ENCODE results near the gene COLGALT1.

Gene COLGALT1

GRCh38 chr19:17599780-17600179 is 44.3 kb downstream of the COLGALT1 start:
- no peak for DNase-seq (ENCODE audit: low spot score)

GRCh38 chr19:17601683-17602082 is 46.2 kb downstream of the COLGALT1 start:
- no peak for DNase-seq (ENCODE audit: low spot score)

DNA sequence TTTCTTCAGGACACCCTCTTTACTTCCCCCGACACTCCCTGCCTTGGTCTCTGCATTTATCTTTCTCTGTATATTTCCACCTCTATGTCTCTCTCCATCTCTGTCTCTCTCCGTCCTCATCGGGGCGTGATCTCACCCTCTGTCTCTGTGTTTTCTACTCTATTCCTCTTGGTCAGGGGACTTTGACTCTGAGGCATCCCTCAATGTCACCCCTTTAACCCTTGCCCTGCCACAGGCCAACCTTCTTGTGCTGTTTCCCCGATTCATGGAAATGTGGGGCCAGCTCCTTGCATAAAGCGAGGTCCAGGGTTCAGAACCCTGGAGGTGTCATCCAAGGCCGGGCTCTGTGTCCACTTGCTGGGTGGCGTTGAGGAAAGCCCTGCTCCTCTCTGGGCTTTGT is 46.8 kb downstream of the COLGALT1 start:
- no peak for DNase-seq (ENCODE audit: low spot score)

DNA sequence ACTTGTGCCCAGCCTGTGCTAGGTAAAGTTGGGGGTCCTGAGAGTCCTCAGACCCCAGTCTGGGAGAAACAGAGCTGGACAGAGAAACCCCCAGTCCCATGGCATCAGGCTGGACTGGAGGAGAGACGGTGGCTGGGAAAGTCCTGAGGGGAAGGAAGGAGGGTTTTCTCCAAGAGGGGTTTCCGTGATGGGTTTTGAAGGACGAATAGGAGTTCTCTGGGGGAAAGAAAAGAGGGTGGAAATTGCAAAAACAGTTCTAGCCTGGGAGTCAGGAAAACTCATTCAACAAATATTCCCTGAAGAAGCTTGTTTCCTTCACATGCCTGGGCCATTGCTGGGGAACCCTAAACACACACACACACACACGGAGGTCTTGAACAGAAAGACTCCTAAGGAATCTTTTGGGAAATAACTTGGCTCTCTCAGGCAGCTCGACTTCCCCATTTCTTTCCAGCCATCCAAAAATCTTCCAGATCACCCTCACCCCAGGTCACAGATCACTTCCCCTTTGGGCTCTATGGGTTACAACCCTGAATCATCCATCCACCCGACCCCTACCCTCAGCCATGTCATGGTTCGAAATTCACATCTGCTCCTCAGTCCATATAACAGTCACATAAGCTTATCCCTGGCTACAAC is 47.5 kb downstream of the COLGALT1 start:
- DNase-seq (ENCODE audit: low spot score), result no peak

DNA sequence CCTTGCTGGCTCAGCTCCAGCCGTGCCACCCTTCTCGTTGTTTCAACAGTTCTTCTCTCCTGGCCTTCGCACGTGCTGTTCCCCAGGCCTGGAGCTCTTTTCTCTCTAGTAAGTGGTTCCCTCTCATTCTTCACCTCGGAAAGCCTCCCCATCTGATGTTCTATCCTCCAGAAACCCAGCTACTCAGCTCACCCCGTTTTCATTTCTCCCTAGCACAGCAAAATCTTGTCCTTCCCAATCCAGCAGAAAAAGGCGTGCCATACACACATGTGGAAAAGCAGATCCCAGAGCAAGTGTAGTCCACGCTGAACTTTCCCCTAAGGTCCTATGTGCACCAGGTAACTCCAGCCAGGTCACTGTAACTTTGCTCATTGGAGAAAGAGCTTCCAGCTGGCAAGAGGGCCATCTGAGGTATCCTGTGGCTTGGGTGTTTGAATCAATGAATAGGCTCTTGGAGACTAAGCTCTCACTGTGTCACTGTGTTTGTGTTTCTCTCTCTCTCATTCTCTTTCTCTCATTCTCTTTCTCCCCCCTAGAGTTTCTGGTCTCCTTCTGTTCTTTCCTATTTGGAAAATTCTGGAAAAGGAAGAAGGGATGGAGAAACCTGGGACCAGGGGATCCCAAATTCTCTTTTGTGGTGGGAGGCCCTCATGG is 49.0 kb downstream of the COLGALT1 start:
- no peak for DNase-seq (ENCODE audit: low spot score)

- DNase-seq (ENCODE audit: low spot score), result no peak
These were observed 49.7 kb downstream of the COLGALT1 start for GRCh38 chr19:17605117-17605516.

- peak; percentile 64 for DNase-seq (ENCODE audit: low spot score)
These were observed 50.5 kb downstream of the COLGALT1 start for GRCh38 chr19:17605761-17606589.

GRCh38 chr19:17606590-17607185 is 51.2 kb downstream of the COLGALT1 start:
- DNase-seq (ENCODE audit: low spot score), result no peak

GRCh38 chr19:17607936-17608335 is 52.5 kb downstream of the COLGALT1 start:
- DNase-seq (ENCODE audit: low spot score), result no peak

DNA sequence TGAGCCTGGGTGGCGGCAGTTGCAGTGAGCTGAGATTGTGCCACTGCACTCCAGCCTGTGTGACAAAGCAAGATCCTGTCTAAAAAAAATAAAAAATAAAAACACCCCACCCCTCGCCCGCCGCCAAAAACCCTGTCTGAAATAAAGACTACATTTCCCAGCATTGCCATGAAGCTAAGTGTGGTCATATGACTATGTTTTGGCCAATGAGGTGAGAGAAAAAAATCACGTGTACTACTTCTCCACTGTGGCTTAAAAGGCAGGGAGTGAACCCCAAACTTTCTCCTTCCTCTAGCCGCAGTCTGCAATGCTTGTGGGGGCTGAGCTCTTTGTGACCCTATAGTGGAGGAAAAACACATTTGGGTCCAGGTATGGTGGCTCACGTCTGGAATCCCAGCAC is 54.9 kb downstream of the COLGALT1 start:
- no peak for DNase-seq (ENCODE audit: low spot score)

- DNase-seq (ENCODE audit: low spot score), result no peak
These were observed 56.2 kb downstream of the COLGALT1 start for GRCh38 chr19:17611462-17612244.

GRCh38 chr19:17614476-17614875 is 59.0 kb downstream of the COLGALT1 start:
- no peak for DNase-seq (ENCODE audit: low spot score)

- DNase-seq (ENCODE audit: low spot score), result no peak
These were observed 60.6 kb downstream of the COLGALT1 start for GRCh38 chr19:17615889-17616685.

DNA sequence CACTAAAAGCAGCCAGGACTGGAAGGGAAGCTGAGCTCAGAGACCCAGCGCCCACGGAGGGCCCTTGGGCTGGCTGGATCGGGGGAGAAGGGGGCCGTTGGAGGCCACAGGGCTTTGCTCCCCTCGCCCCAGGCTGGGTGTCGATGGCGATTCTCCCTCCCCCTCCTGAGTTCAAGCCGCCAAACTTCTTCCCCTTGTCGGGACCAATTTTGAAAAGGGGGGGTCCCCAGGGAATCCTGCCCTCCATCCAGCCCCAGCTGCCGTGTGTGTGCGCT is 61.2 kb downstream of the COLGALT1 start:
- no peak for DNase-seq (ENCODE audit: low spot score)

DNA sequence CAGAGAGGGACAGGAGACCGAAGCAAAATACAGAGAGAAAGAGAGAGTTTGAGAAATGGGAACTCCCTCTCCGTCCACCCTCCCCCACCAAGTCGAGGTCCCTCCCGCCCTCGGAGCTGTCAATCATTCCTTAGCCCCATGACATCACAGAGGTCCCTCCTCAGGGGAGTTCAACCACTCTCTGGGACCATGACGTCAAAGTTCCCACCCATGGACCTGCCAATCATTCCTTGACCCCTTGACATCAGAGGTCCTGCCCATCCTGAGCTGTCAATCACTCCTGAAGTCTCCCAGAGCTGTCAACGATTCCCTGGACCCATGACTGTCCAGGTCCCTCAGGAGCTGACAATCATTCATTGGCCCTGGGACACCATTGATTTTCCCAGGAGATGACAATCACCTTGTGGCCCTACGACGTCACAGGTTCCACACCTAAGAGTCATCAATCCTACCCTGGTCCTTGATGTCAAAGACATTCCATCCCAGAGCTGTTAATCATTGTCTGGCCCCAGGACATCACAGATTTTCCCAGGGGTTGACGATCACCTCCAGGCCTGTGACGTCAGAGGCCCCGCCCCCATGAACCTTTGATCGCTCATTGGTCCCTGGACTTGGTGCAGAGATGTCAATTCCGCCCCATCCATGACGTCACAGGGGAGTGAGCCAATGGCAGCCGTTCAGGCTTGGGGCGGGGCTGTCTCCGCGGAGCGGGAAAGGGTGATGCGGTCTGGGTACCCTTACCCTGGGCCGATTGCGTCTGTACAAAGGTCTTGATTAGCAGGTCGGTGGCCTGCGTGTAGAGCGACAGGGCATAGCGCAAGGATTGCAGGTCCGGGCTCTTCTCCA is 61.7 kb downstream of the COLGALT1 start:
- DNase-seq (ENCODE audit: low spot score), result peak; percentile 16

DNA sequence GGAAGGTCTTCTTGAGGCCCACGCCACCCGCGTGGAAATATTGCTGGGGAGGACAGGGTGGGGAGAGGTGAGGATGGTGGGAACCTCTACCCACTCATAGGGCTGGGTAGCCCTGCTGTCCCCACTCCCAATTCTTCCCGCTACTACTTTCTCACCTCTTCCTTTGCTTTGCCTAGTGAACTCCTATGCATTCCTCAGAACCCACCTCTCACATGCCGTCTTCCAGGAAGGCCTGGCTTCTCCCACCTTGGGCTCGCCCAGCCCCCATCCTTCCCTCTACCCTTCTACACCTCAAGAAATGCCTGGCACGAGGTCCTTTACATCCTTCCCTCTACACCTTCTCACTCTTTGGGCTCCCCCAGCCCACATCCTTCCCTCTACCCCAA is 62.4 kb downstream of the COLGALT1 start:
- no peak for DNase-seq (ENCODE audit: low spot score)

GRCh38 chr19:17618281-17618903 is 62.9 kb downstream of the COLGALT1 start:
- DNase-seq (ENCODE audit: low spot score), result no peak

DNA sequence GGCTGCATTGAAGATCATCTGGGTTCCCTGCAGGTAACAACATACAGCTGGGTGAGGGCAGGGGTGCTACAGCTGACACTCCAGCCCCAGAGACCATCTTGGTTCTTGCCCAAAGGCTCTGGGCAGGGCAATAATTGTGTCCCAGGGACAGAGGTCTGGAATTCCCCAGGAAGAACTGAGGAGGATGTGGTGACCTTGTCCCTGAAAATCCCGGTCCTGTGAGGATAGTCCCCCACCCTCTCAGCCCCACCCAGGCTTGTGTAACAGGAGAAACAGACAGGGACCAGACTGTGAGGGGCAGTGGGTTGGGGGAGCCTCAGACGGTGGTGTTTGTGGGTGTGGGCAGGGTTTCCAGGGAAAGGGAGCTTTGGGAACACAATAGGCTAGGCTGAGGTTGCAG is 63.5 kb downstream of the COLGALT1 start:
- no peak for DNase-seq (ENCODE audit: low spot score)

GRCh38 chr19:17620696-17621095 is 65.2 kb downstream of the COLGALT1 start:
- DNase-seq (ENCODE audit: low spot score), result no peak
